Activated CD8-positive, alpha-beta memory T cell treated with anti-CD3 and anti-CD28 coated beads, Interleukin-2, amount 50 U/mL, for 48 hours (primary cell): ENCODE results near the gene SMARCE1.

Experiments
- DNase-seq: peaks from one replicate; pipeline ENCODE4 v3.0.0-alpha.2; 2020

SMARCE1 gene

GRCh38 chr17:40645291-40645690, 2.3 kb downstream of the SMARCE1 start:
- DNase-seq, result no peak

GRCh38 chr17:40637931-40638330, 9.7 kb downstream of the SMARCE1 start:
- no peak for DNase-seq

GRCh38 chr17:40633871-40634270, 13.7 kb downstream of the SMARCE1 start:
- DNase-seq, result no peak

- DNase-seq, result no peak
Observed at GRCh38 chr17:40632216-40632615, 15.4 kb downstream of the SMARCE1 start.

- DNase-seq, result no peak
Observed at GRCh38 chr17:40629842-40630241, 17.8 kb downstream of the SMARCE1 start.

GRCh38 chr17:40625311-40625710, 22.3 kb downstream of the SMARCE1 start:
- no peak for DNase-seq

GRCh38 chr17:40623419-40624210, 24.0 kb downstream of the SMARCE1 start:
- no peak for DNase-seq

GRCh38 chr17:40622509-40622928, 25.1 kb downstream of the SMARCE1 start:
- no peak for DNase-seq

GRCh38 chr17:40621578-40621977, 26.0 kb downstream of the SMARCE1 start:
- DNase-seq, result no peak

GRCh38 chr17:40621019-40621418, 26.6 kb downstream of the SMARCE1 start:
- no peak for DNase-seq

GRCh38 chr17:40618754-40619625, 28.6 kb downstream of the SMARCE1 start:
- DNase-seq, result no peak

GRCh38 chr17:40617678-40618240, 29.9 kb downstream of the SMARCE1 start:
- DNase-seq, result no peak

GRCh38 chr17:40616592-40616991, 31.0 kb downstream of the SMARCE1 start:
- no peak for DNase-seq

GRCh38 chr17:40615841-40616476, 31.7 kb downstream of the SMARCE1 start:
- DNase-seq, result no peak

GRCh38 chr17:40615068-40615840, 32.4 kb downstream of the SMARCE1 start:
- DNase-seq, result no peak

- DNase-seq, result no peak
Observed at GRCh38 chr17:40614431-40615067, 33.1 kb downstream of the SMARCE1 start.

GRCh38 chr17:40613467-40614154, 34.0 kb downstream of the SMARCE1 start:
- no peak for DNase-seq

- DNase-seq, result no peak
Observed at GRCh38 chr17:40612599-40613244, 34.9 kb downstream of the SMARCE1 start.

GRCh38 chr17:40611840-40612474, 35.7 kb downstream of the SMARCE1 start:
- no peak for DNase-seq

- DNase-seq, result no peak
Observed at GRCh38 chr17:40610359-40610758, 37.3 kb downstream of the SMARCE1 start.
